PC-9 (cell line): Measurements from ENCODE around the gene MAPKAP1.

Experiments used
- EZH2 ChIP-seq: fragments of 200-600 bp; sonication (generic); IDR thresholded peaks from 2 replicates; pipeline ENCODE4 v1.8.0; 2017; ENCODE audit warnings: antibody characterized with exemption, low read depth
- TF ChIP-seq, protein P1 (sequence below): fragments of 200-600 bp; sonication (generic); conservative IDR thresholded peaks from 2 replicates; pipeline ENCODE4 v1.6.1; 2017; ENCODE audit warnings: mixed run types, antibody characterized with exemption, mild to moderate bottlenecking, moderate library complexity

DNA sequence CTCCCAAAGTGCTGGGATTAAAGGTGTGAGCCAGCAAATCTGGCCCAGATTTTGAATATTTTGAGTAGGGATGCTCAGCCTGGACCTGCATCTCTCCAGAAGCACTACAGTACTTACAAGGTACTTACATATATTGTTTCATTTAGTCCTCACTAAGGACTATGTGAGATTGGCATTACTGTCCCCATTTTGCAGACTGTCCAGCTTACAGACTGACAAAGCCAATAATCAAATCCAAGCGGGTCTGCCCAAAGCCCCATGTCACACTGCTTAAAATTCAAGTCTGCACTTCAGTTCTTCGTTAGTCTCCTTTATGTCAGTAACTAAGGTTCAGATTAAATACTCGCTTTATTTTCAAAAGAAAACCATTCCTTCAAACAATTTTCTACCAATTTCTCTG lies 7.1 kb downstream of the MAPKAP1 start:
- TF ChIP-seq, protein P1, sequence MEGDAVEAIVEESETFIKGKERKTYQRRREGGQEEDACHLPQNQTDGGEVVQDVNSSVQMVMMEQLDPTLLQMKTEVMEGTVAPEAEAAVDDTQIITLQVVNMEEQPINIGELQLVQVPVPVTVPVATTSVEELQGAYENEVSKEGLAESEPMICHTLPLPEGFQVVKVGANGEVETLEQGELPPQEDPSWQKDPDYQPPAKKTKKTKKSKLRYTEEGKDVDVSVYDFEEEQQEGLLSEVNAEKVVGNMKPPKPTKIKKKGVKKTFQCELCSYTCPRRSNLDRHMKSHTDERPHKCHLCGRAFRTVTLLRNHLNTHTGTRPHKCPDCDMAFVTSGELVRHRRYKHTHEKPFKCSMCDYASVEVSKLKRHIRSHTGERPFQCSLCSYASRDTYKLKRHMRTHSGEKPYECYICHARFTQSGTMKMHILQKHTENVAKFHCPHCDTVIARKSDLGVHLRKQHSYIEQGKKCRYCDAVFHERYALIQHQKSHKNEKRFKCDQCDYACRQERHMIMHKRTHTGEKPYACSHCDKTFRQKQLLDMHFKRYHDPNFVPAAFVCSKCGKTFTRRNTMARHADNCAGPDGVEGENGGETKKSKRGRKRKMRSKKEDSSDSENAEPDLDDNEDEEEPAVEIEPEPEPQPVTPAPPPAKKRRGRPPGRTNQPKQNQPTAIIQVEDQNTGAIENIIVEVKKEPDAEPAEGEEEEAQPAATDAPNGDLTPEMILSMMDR = no peak
- no peak for TF ChIP-seq EZH2
